ENCODE data around the gene HOXC13.

HOXC13 gene

DNA sequence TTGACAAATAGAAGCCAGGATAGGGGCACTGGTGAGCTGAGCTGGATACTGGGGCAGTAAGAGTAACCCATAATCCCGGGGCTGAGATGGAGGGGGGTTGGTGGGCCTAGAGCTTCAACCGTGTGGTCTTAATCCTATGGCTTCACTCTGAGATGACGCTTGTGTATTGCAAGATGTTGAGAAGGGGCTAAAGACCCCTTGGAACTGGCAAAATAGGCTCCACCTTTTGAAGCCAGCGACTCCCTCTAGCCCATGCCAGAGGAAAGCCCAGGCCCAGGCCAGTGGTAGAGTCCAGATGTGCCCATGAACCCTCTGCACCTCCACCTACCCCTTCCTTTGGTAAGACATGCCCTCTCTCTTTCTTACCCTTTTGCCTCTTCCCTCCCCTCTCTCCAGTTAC lies 20.7 kb downstream of the HOXC13 start:
- ATAC-seq (no peak), DNase-seq (no peak)
- Mint-ChIP-seq H3K4me1 (peaks cover 43% of the 10 kb centered on the region), H3K9me3 (no peaks in the 10 kb centered on the region), H3K27me3 (peaks cover 100% of the 10 kb centered on the region), H3K4me3 (no peak overlapping the region), H3K27ac (no peak overlapping the region)

DNA sequence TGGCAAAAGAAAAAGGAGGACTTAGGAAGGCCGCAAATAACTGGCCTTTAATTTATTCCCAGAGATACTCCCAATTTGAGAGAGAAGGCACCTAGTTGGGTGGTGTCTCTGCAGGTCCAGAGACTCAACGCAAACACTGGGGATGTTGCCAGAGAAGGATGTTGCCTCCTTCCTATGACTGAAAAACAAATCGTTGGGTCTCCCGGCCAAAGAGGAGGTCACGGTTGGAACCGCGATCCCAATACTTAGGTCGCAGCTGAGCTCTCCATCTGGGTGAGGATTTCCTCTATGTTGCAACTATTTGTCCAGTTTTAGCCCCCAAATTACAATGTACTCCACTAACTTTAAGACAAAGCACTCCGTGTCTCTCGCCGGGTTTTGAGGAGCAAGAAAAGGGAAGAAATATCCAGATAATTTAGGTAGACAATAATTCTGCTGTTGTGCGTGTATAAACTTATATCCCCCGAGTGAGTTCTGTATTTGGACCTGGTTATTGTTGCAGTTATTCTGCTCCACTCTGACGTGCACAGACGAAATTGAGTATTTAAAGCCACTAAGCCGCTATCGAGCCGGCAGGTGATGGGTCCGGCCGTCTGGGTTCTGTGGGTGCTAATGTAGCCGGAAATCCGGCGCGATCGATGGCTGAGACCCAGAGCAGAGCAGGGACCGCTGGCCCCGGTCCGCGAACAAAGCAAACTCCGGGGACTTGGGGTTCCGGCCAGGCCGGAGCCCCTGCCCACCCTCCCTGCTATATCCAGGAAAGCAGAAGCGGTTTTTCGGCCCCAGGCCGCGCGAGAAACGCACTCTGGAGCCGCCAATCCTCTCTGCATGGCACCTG lies 21.8 kb downstream of the HOXC13 start:
- no peak overlapping the region for H3K4me3 Mint-ChIP-seq
- H3K4me1 Mint-ChIP-seq: peaks cover 49% of the 10 kb centered on the region
- H3K27me3 Mint-ChIP-seq: peaks cover 100% of the 10 kb centered on the region
- DNase-seq: no peak
- no peak for ATAC-seq
- H3K27ac Mint-ChIP-seq: peak overlapping the region in 1 of 2 donors; percentile 93
- H3K9me3 Mint-ChIP-seq: no peaks in the 10 kb centered on the region

DNA sequence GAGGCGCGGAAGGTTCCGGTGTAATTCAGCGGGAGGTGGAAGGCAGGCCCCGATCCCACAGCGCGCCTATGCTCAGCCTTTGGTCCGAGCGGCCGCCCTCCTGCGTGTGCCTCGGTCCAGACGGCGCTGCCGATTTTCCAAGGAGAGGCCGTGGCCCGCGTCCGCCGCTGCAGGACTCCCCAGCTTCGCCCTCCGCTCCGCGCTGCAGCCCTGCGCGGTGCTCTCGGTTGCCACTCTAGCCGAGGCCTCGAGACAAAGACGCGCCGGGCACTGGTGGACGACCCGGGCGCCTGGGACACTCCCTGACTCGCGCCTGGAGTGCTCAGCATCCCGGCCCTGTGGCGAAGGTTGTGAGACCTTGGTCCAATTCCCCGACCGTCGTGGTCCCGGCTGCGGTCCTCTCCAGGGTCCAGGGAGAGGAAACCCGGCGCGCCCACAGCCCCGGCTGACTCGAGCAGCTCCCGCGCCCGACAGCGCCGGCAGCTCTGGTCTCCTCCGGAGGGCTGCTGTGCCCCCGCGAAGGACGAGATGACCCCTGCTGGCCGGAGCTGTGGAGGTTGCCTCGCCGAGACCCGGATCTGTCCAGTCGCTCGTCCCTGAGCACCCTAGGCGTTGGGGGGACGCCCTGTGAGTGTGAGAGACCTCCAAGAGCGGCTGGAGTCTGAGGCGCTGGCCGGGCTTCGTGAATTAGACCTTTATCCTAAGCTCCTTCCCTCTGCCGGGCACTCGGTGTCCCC lies 22.6 kb downstream of the HOXC13 start:
- ATAC-seq (no peak), DNase-seq (no peak)
- H3K9me3 Mint-ChIP-seq: no peaks in the 10 kb centered on the region
- H3K27ac Mint-ChIP-seq: peak overlapping the region in 1 of 2 donors; percentile 43
- peaks cover 100% of the 10 kb centered on the region for H3K27me3 Mint-ChIP-seq
- peaks cover 49% of the 10 kb centered on the region for H3K4me1 Mint-ChIP-seq
- H3K4me3 Mint-ChIP-seq: no peak overlapping the region

DNA sequence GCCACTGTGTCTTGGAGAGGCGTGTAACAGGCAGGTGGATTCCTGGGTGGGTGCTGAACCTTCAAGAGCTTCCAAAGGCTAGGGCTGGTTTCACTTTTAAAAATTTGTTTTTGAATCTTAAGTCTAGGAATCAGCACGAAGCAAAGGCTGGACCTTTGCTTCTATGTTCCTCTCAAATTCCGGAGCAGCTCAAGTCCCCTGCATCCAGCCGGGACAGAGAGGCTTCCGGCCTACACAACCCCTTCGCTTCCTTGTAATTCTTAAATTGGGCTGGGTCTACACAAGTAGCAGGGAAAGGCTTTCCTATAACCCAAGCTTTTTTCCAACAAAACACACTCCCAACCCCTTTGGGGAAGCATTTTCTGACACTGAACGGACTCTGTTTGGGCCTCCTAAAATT lies 24.4 kb downstream of the HOXC13 start:
- H3K9me3 Mint-ChIP-seq: no peaks in the 10 kb centered on the region
- peaks cover 100% of the 10 kb centered on the region for H3K27me3 Mint-ChIP-seq
- no peak for ATAC-seq
- no peak overlapping the region for H3K4me3 Mint-ChIP-seq
- no peak overlapping the region for H3K27ac Mint-ChIP-seq
- H3K4me1 Mint-ChIP-seq: peaks cover 47% of the 10 kb centered on the region
- DNase-seq: no peak

DNA sequence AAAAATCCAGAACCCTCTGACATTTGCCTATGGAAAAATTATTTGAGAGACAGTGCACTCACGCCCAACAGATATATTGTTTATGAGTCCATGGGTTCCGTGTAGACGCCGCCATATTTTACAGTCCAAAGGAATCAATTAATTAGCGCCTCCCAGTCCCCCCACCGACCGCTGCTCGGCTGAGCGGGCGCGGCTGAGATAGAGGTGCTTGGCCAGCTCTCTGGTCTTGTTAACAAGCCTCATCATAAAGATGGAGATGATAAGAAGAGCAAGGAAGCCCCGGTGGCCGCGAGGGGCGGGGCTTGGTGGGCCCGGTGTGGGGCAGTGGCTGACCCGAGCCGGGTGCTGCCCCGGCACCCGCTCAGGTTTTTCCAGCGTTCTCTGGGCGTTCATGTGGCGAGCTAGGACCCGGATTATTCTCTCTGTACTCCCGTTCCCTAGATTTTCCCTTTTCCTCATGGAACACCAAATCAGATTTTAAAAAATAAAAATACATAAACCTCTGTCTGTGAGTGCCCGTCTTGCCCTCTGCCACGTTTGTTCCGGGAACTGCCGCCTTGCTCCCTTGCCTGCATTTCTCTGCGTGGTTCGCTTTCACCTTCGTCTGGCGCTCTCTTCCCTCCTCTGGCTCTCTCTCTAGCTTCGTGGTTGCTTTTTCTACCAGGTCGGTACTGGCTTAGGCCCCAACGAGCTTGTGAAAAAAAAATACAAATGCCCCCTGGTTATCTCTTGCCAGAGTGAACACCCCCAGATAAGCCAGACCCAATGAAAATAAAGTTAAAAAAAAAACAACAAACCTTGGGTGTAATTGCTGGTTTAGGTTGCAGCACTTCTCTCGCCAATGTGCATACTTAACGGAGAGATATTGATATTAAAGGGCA lies 25.0 kb downstream of the HOXC13 start:
- Mint-ChIP-seq H3K4me3 (peak overlapping the region; percentile 6 to 53), H3K27me3 (peaks cover 100% of the 10 kb centered on the region), H3K27ac (no peak overlapping the region), H3K4me1 (peaks cover 52% of the 10 kb centered on the region), H3K9me3 (no peaks in the 10 kb centered on the region)
- ATAC-seq (no peak), DNase-seq (no peak)

DNA sequence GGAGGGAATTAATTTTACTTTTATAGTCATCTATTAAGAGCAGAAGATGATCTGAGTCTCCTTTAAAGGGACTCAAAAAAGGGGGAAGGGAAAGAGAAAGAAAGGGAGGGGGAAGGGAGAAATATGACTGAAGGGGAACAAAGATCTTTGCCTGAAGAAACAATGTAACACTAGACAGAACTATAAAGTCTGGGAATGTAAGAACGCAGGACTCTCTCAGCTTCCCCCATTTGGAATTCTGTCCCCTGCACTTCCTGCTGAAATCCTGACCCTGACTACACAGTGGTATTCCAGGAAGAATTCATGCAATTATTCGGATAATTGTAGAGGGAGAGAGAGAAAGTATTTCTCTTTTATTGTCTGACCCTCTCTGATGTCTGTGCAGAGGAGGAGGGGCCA lies 25.7 kb downstream of the HOXC13 start:
- Mint-ChIP-seq H3K4me3 (peak overlapping the region; percentile 9 to 53), H3K27me3 (peaks cover 100% of the 10 kb centered on the region)
- no peak for ATAC-seq

DNA sequence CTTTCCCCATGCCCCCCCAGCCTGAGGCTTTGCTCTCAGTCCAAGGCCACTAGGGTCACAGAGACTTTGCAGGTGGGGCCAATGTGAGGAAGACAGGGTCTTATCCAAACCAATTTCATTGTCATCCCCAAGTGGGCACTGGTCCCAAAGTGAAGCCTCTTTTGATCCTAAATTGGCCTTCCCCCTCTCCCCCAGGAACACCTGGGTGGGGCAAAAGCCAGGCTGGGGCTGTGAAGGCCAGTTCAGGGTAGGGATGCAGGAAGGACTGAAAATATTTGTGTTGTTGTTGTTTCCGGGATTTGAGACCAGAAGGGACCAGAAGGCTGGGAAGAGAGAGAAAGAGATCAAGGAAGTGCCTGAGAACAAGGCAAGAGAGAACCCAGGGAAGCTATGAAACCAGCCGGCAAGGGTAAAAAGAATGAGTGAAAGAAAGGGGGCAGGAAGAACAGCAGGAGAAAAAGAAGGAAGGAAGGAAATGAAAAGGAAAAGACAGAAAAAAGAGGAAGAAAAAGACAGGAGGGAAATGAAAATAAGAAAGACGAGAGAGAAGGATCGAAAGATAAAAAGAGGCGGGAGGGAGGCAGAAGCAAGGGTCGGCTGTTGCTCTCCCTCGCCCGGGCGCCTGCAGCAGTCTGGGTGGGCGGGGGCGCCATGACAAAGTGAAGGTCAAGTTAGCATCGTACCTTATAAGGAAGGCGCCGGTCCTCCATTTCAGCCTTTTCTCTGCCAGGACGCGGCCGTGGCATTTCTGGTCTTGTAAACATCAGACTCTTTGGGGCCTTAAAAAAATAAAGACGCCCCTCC lies 26.9 kb downstream of the HOXC13 start:
- ATAC-seq (no peak), DNase-seq (no peak)
- H3K27ac Mint-ChIP-seq: no peak overlapping the region
- peaks cover 42% of the 10 kb centered on the region for H3K4me1 Mint-ChIP-seq
- H3K4me3 Mint-ChIP-seq: peak overlapping the region; percentile 45 to 52
- H3K9me3 Mint-ChIP-seq: no peaks in the 10 kb centered on the region
- H3K27me3 Mint-ChIP-seq: peaks cover 100% of the 10 kb centered on the region

More for the DNA sequence above, 25.7 kb downstream of the HOXC13 start:
- H3K27ac Mint-ChIP-seq: no peak overlapping the region
- H3K4me1 Mint-ChIP-seq: peaks cover 52% of the 10 kb centered on the region
- H3K9me3 Mint-ChIP-seq: no peaks in the 10 kb centered on the region
- DNase-seq: no peak

DNA sequence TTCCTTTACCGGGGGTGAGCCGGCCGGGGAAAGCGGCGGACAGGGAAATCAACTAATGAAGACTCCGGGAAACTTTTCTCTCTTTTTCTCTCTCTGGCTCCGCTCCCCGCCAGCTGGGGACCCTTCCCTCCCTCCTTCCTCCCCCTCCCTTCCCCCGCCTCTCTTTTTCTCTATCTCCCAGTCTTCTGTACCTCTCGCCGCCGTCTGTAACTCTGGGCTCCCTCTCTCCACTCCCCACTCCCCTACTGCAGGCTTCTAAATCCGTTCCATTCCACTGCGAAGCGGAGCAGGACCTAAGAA lies 27.4 kb downstream of the HOXC13 start:
- H3K9me3 Mint-ChIP-seq: no peaks in the 10 kb centered on the region
- DNase-seq: no peak
- no peak for ATAC-seq
- H3K4me1 Mint-ChIP-seq: peaks cover 40% of the 10 kb centered on the region
- peaks cover 100% of the 10 kb centered on the region for H3K27me3 Mint-ChIP-seq
- H3K27ac Mint-ChIP-seq: no peak overlapping the region
- H3K4me3 Mint-ChIP-seq: peak overlapping the region; percentile 58 to 71

DNA sequence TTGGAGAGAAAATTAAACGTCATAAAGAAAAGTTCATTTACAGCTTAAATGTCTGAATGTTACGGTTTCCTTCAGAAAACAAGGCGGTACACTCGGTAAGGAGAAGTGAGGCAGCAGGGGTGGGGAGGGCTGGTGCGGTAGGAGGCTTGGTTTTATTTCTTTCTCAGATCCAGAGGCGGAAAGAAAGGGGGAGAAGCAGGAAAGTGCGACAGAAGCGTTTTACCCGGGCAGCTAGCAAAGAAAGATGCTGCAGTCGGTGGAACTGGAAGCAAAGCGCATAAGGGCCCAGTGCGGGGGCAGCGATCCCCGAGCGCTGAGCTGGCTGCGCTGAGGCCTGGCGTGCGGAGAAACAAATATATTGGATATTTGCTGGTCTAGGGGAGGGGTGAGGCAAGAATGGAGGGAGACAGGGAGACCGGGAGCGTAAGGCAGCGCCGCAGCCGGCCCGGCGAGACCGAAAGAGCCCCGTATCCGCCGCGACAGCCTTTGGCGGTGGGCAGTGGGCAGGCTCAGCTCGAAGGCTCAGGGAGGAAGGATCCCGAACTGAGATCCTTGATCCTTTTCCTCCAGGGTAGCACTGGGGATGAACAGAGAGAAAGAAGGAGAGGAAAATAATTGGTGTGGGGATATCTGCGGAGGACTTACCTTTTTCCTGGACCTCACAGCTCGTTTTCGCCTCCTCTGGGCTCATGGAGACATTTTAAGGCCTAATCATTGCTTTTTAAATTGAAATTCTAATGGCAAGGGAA lies 27.9 kb downstream of the HOXC13 start:
- H3K4me1 Mint-ChIP-seq: peaks cover 40% of the 10 kb centered on the region
- H3K27ac Mint-ChIP-seq: no peak overlapping the region
- peaks cover 100% of the 10 kb centered on the region for H3K27me3 Mint-ChIP-seq

DNA sequence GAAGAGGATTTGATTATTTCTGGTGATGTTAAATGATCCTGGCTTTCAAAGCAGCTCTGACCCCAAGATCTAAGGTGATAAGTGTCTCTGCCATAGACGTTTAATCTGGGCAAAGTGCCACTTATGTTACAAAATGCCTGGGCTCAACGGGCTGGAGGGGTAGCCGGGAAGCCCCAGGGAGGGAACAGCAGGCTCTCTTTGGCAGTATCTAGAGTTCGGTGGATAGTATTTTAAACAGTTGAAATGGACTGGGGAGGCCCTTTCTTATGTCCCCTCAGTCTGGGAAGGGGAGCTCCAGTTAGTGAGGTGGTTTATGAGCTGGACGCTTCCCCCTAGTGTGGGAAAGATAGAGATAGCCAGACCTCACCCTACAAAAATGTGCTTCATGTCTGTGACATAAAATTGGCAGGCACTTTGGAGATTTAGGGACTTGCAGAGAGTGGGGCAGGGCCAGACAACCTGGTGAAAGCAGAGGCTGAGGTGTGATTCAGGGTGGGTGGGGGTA lies 28.8 kb downstream of the HOXC13 start:
- no peaks in the 10 kb centered on the region for H3K9me3 Mint-ChIP-seq
- H3K27ac Mint-ChIP-seq: no peak overlapping the region
- ATAC-seq (no peak), DNase-seq (no peak)
- peaks cover 40% of the 10 kb centered on the region for H3K4me1 Mint-ChIP-seq
- no peak overlapping the region for H3K4me3 Mint-ChIP-seq
- peaks cover 100% of the 10 kb centered on the region for H3K27me3 Mint-ChIP-seq

More for the DNA sequence above, 27.9 kb downstream of the HOXC13 start:
- DNase-seq (no peak), ATAC-seq (no peak)
- H3K4me3 Mint-ChIP-seq: peak overlapping the region; percentile 58 to 71
- no peaks in the 10 kb centered on the region for H3K9me3 Mint-ChIP-seq

DNA sequence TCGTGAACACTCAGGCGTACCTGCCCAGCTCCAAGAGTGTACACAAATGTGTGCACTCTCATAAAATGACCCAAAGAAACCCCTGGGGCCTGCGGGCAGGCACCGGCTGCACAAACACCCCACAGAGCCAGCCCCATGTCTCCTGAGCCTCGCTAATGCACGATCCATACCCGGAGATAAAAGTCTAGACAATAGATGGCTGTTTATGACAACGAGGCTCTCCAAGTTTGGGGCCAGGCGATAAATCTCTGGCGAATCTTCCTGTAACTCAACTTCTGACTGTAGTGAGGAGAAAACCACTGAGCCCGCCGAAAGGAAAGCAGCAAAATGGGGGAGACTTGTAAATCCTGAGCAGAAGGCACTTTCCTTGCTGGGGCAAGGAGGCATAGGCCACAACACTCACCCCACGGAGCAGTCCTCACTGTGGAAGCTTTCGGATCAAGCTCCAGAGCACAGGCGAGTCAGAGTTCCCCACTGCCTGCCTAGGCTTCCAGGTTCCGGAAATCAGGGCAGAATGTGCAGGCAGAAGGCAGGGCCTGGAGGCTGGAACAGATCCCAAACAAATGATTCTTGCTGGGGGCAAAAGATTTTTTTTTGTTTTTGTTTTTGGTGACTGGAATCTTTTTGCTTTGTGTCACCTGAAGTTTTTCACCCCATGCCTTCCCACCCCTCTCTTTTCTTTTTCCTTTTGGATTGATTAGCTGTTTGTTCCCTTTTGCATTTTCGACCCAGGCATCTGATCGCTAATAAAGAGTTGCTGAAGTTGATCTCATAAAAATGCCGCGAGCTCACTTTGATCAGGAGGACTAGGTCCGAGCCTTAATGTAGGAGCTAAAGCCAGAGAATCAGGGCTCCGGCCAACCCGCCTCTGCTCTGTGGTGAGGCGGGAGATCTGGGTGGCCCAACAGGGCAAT lies 29.8 kb downstream of the HOXC13 start:
- Mint-ChIP-seq H3K4me1 (peaks cover 46% of the 10 kb centered on the region), H3K9me3 (no peaks in the 10 kb centered on the region), H3K27ac (no peak overlapping the region), H3K27me3 (peaks cover 100% of the 10 kb centered on the region), H3K4me3 (no peak overlapping the region)
- ATAC-seq (no peak), DNase-seq (no peak)

DNA sequence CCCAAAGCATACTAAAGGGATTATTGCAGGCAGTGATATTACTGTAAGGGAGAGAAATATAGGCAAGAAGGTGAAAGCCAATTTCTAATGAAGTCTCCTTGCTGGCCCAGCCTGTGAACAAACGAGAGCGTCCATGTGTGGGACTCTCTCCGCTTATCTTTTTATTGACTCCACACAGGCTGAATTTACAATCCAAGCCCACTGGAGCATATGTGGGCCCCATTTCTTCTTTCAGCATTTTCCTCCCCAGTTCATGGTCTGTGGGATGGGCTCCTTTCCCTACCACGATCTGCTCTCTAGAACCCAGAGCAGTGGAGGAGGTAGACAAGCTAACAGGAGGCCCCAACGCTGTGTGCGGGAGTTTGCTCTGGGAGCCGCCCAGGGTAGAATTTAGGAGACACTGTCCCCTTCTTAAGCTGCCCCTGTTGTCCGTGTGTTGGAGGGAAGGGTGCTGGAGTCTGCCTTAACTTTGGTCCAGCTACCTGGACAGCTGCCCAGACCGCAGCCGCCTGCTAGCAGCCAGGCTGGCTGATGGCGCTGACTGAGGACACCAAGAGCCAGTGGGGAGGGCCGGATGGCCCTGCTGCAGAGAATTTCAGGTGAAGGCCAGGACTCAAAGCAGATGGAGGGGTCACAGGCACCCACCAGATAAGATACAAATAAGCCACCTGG lies 31.1 kb downstream of the HOXC13 start:
- Mint-ChIP-seq H3K9me3 (no peaks in the 10 kb centered on the region), H3K27ac (no peak overlapping the region), H3K27me3 (peaks cover 98% of the 10 kb centered on the region), H3K4me3 (no peak overlapping the region), H3K4me1 (peaks cover 45% of the 10 kb centered on the region)
- ATAC-seq: no peak
- DNase-seq: no peak

DNA sequence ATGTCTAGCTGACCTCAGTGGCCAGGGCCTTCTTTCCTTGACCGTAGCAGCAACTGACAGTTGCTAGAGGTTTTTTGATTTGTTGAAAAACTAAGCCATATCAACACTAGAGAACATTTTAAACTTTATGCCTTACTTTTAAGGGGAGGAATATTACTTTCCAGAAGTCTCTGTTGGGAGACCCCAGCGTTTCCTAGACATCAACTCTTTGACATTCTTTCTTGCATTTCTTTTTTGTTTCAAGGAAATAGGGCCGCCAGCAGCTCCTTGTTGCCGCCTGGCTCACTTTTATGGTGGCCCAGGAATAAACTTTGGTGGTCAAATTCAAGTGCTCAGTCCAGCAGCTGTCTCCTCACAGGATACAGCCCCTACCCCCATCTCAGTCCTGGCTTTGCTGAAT lies 31.8 kb downstream of the HOXC13 start:
- peaks cover 47% of the 10 kb centered on the region for H3K4me1 Mint-ChIP-seq
- DNase-seq (no peak), ATAC-seq (no peak)
- H3K27me3 Mint-ChIP-seq: peaks cover 98% of the 10 kb centered on the region
- no peak overlapping the region for H3K27ac Mint-ChIP-seq
- no peak overlapping the region for H3K4me3 Mint-ChIP-seq
- H3K9me3 Mint-ChIP-seq: no peaks in the 10 kb centered on the region
